Liver (tissue), 9 donors: ENCODE results near the gene RALGPS2. TPM values are rescaled to one million over a fixed set of nuclear protein-coding genes. Genes with fewer than 3 reads are reported as not detected.

Experiments used
- DNase-seq: peaks from one replicate; pipeline ENCODE4 v3.0.0-alpha.2; 2017; ENCODE audit warnings: low spot score
- H3K27ac ChIP-seq, 2 donors: one replicate each; pipeline ENCODE4 v1.7.0; 2013; ENCODE audit warnings: inconsistent platforms in 2 of 2, low read length in 2 of 2, control low read depth in 1 of 2, low read depth in 1 of 2, mild to moderate bottlenecking in 1 of 2
- H3K27me3 ChIP-seq, 4 donors: one replicate each; pipeline versions ENCODE4 v1.6.1 to v1.7.0; 2013; ENCODE audit warnings: low read length in 3 of 4, inconsistent platforms in 1 of 4, mild to moderate bottlenecking in 1 of 4, moderate library complexity in 1 of 4; ENCODE audit not compliant: control insufficient read depth in 4 of 4, insufficient read depth in 4 of 4
- H3K36me3 ChIP-seq, 4 donors: one replicate each; pipeline versions ENCODE4 v1.6.1 to v1.7.0; 2013; ENCODE audit warnings: low read length in 3 of 4, mild to moderate bottlenecking in 3 of 4, low read depth in 1 of 4, moderate library complexity in 1 of 4; ENCODE audit not compliant: control insufficient read depth in 4 of 4, insufficient read depth in 3 of 4
- H3K4me1 ChIP-seq, 4 donors: one replicate each; pipeline versions ENCODE4 v1.6.1 to v1.7.0; 2013; ENCODE audit warnings: low read length in 3 of 4, mild to moderate bottlenecking in 3 of 4, moderate library complexity in 1 of 4; ENCODE audit not compliant: control insufficient read depth in 4 of 4, insufficient read depth in 4 of 4
- H3K4me3 ChIP-seq, 3 donors: one replicate each; pipeline versions ENCODE4 v1.6.1 to v1.7.0; 2013; ENCODE audit warnings: low read length in 3 of 3, control low read depth in 1 of 3, low read depth in 1 of 3, mild to moderate bottlenecking in 1 of 3
- H3K9ac ChIP-seq, 2 donors: one replicate each; pipeline ENCODE4 v1.7.0; 2013; ENCODE audit warnings: low read length in 2 of 2, mild to moderate bottlenecking in 2 of 2, moderate library complexity in 2 of 2, control low read depth in 1 of 2, low read depth in 1 of 2
- H3K9me3 ChIP-seq, 4 donors: one replicate each; pipeline versions ENCODE4 v1.6.1 to v1.7.0; 2013; ENCODE audit warnings: low read length in 3 of 4; ENCODE audit not compliant: control insufficient read depth in 4 of 4
- CTCF ChIP-seq: fragments of 150-350 bp; IDR thresholded peaks from 2 replicates; pipeline ENCODE4 v1.5.1; 2017; ENCODE audit warnings: improper control_type of control experiment, low read depth, low read length; ENCODE audit not compliant: missing input control
- EGR1 ChIP-seq, 2 donors: IDR thresholded peaks; 2 replicates each; pipeline ENCODE4 v1.6.1; 2016 to 2018; ENCODE audit warnings: antibody characterized with exemption in 2 of 2, low read depth in 2 of 2
- FOXA1 ChIP-seq: IDR thresholded peaks from 2 replicates; pipeline ENCODE4 v1.6.1; 2016; ENCODE audit warnings: antibody characterized with exemption
- FOXA2 ChIP-seq: IDR thresholded peaks from 2 replicates; pipeline ENCODE4 v1.6.1; 2016; ENCODE audit warnings: antibody characterized with exemption
- HNF4A ChIP-seq, 2 donors: conservative IDR thresholded peaks; 2 replicates each; pipeline ENCODE4 v1.6.1; 2016; ENCODE audit warnings: antibody characterized with exemption in 2 of 2, mild to moderate bottlenecking in 2 of 2
- HNF4G ChIP-seq: IDR thresholded peaks from 2 replicates; pipeline ENCODE4 v1.6.1; 2016; ENCODE audit warnings: antibody characterized with exemption
- JUND ChIP-seq, 2 donors: IDR thresholded peaks; 2 replicates each; pipeline ENCODE4 v1.6.1; 2016; ENCODE audit warnings: antibody characterized with exemption in 2 of 2
- REST ChIP-seq: IDR thresholded peaks from 2 replicates; pipeline ENCODE4 v1.6.1; 2016; ENCODE audit warnings: antibody characterized with exemption, mild to moderate bottlenecking
- RXRA ChIP-seq, 2 donors: IDR thresholded peaks; 2 replicates each; pipeline ENCODE4 v1.6.1; 2017 to 2018; ENCODE audit warnings: antibody characterized with exemption in 2 of 2, mild to moderate bottlenecking in 1 of 2
- SP1 ChIP-seq: IDR thresholded peaks from 2 replicates; pipeline ENCODE4 v1.6.1; 2018; ENCODE audit warnings: antibody characterized with exemption, mild to moderate bottlenecking
- YY1 ChIP-seq: IDR thresholded peaks from 2 replicates; pipeline ENCODE4 v1.6.1; 2016; ENCODE audit warnings: antibody characterized with exemption, mild to moderate bottlenecking
- WGBS: extraction: QIAGEN DNeasy Blood & Tissue Kit; methylation state at CpG from one replicate; pipeline ENCODE4 v1.1.7; 2013; 5-methylcytosine and 5-hydroxymethylcytosine counted together
- polyA plus RNA-seq, 2 donors: library from polyadenylated mRNA; stranded (reverse) in 1 of 2; unstranded in 1 of 2; fragments of 200-250 nt in 1 of 2; fragments of >200 nt in 1 of 2; fragmentation: Nextera tagmentation in 1 of 2; extraction: Ambion mirVana in 1 of 2; gene quantifications; one replicate each; pipeline versions ENCODE4 v1.2.1 to v1.2.3, GENCODE V29; 2013 to 2015
- total RNA-seq, 2 donors: library from RNA; depleted of rRNA; stranded (reverse); fragments of >200 nt; gene quantifications; one replicate each; pipeline ENCODE4 v1.2.3, GENCODE V29; 2014
- donor health status: healthy.
- donor health status: healthy.
- donor health status: healthy.
- donor health status: healthy.
- donor health status: healthy.

Gene RALGPS2
- total and polyA plus RNA-seq, 4 donors = 8.1 to 39.2 (median 16.9) TPM

- Histone ChIP-seq H3K9me3 (peaks cover 0 to 2% (median 0%) of the 10 kb centered on the region in 4 donors), H3K9ac (no peak overlapping the region), H3K27me3 (no peaks in the 10 kb centered on the region), H3K36me3 (peaks cover 1 to 14% (median 6%) of the 10 kb centered on the region in 4 donors), H3K4me1 (no peaks in the 10 kb centered on the region), H3K4me3 (no peak overlapping the region), H3K27ac (no peak overlapping the region)
- 94% methylated on average over 6 of the region's 6 CpGs for WGBS
- TF ChIP-seq RXRA (IDR thresholded peaks at IDR 0.05) (no peak), YY1 (no peak), HNF4A (conservative IDR thresholded peaks at IDR 0.05) (no peak), FOXA1 (no peak), FOXA2 (no peak), EGR1 (IDR thresholded peaks at IDR 0.05; ENCODE audit: low read depth in 2 of 2) (no peak), HNF4G (no peak), REST (no peak), JUND (IDR thresholded peaks at IDR 0.05) (no peak)
- no peak for DNase-seq
These were observed 73.3 kb downstream of the RALGPS2 start for GRCh38 chr1:178798232-178798861.

- peaks cover 0 to 11% (median 6%) of the 10 kb centered on the region in 4 donors for H3K36me3 ChIP-seq
- 64% methylated on average over 3 of the region's 3 CpGs for WGBS
These were observed 77.8 kb downstream of the RALGPS2 start for GRCh38 chr1:178802873-178803272.

More at GRCh38 chr1:178802873-178803272, 77.8 kb downstream of the RALGPS2 start:
- Histone ChIP-seq H3K9me3 (peaks cover 0 to 2% (median 0%) of the 10 kb centered on the region in 4 donors), H3K27me3 (no peaks in the 10 kb centered on the region), H3K4me3 (no peak overlapping the region), H3K4me1 (no peaks in the 10 kb centered on the region), H3K27ac (no peak overlapping the region), H3K9ac (no peak overlapping the region)
- TF ChIP-seq SP1 (no peak), CTCF (no peak), YY1 (no peak), FOXA1 (no peak), HNF4G (no peak)
- no peak for DNase-seq
